MM.1S (cell line): Measurements from ENCODE around the gene ANKRD65.

Experiments used
- CTCF ChIP-seq: fragments of 300-600 bp; sonication (generic); IDR thresholded peaks from 2 replicates; pipeline ENCODE4 v1.5.1; 2016; ENCODE audit warnings: antibody characterized with exemption, low read length, mixed read lengths
- EZH2 ChIP-seq: fragments of 300-600 bp; sonication (generic); optimal IDR thresholded peaks from 2 replicates; pipeline ENCODE3; 2017; ENCODE audit warnings: low read depth, mild to moderate bottlenecking, antibody characterized with exemption, low read length, mixed read lengths

DNA sequence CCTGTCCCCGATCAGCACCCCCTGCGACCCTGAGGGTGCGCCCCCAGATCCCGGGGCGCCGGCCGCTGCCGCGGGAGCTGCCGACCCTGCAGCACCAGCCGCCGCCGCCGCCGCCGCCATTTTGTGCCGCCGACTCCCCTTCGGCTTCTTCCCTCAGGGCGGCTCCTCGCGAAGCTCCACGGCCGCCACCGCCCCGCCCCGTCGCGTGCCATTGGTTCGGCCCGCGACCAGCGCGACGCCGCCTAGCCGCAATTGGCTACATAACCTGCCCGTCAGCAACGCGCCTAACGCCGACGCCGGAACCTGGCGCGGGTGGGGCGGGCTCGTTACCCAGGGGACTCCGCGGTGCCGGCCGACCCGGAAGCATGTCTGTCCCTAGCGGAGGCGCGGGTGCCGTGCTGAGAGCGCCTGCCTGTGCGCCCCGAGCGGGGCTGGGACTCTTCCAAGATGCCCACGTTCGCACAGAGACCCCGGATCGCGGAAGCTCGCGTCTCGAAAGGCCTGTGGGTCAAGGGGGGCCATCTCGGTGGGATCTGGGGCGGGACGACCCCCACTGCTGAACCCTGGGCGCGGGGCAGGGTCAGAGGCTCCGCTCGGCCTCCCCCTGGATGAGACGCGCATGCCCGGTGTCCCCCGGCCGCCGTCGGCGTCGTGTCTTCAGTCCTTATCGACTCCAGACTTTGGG, 21.7 kb downstream of the ANKRD65 start, which contains the start of gene CCNL2:
- TF ChIP-seq CTCF (peak; percentile 43), EZH2 (no peak)
